ENCODE measurements around the gene PTER. TPM values are rescaled to one million over a fixed set of nuclear protein-coding genes. Genes with fewer than 3 reads are reported as not detected.

PTER gene
- total RNA-seq, 1 donor from 2014 or later, result 23.0 TPM

DNA sequence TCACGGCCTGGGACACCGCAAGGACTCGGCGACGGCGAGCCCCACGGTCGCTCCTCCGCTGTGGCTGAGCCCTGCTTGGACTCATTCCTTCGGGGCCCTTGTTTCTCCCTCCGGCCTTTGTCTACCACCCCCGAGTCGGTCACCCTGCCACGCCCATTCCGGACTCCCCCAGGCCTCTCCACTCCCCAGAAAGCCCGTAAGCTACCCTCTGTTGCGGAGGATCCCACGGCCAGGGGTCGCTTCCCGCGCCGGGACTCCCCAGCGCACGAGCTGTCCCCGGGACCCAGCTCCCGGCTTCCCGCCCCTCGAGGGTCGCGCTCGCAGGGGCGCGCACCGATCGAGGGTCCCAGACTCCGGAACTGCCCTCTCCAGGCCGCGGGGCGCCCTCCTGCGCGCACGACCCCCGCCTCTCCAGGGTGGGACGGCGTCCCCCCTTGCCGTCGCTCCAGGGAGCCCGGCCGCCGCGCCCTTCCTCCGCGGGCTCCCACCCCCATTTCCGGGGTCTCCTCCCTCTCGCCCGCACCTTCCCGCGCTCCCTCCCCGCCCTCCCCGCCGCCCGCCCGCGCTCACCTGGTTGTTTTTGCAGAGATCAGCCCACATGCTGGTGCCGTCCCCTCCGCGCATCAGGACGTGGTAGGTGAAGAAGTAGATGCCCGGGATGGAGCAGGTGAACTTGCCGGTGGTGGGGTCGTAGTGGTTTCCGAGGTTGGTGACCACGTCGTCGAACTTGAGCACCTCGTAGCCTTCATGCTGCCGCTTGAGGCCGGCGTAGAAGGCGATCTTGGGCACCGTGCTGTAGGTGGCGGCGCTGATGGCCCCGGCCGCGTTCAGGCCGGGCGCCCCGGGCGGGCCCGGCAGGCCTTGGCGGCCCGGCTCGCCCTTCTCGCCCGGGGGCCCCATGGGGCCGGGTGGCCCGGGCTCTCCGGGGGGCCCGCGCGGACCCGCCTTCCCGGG is 83.4 kb downstream of the PTER start:
- DNase-seq (ENCODE audit: missing footprints) (no peak), ATAC-seq (no peak)
- intact Hi-C loops (cut with DNase I), result no loop called here

DNA sequence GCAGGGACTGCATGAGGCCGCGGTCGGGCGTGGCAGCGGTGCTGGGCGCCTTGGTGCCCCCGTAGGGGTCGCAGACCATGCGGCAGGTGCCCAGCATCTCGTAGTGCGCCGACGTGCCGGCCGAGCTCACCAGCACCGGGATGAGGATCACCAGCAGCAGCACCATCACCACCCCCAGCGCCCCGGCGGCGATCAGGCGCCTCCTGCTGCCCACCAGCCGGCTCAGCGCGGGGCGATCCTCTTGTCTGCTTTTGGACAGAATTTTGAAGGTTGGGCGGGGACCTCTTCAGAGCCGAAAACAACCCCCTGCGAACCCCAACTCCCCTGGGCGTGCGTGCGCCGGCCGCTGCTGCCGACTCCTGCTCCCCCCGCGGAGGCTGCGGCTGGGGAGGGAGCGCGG is 84.1 kb downstream of the PTER start:
- ATAC-seq (no peak), DNase-seq (ENCODE audit: missing footprints) (no peak)
- intact Hi-C loops (cut with DNase I), result no loop called here

- DNase-seq (ENCODE audit: missing footprints), result no peak
- intact Hi-C loops (cut with DNase I), result no loop called here
Measured at GRCh38 chr10:16521311-16522016, 84.7 kb downstream of the PTER start, which contains the start of gene C1QL3. Gene C1QL3 (minus strand): TSS chr10:16521879. CDS start chr10:16521065, 814 bp downstream.

GRCh38 chr10:16527452-16527851 is 90.6 kb downstream of the PTER start:
- intact Hi-C loops (cut with DNase I), result no loop called here
- ATAC-seq (no peak), DNase-seq (ENCODE audit: missing footprints) (no peak)

More at GRCh38 chr10:16521311-16522016, 84.7 kb downstream of the PTER start, which contains the start of gene C1QL3:
- no peak for ATAC-seq

DNA sequence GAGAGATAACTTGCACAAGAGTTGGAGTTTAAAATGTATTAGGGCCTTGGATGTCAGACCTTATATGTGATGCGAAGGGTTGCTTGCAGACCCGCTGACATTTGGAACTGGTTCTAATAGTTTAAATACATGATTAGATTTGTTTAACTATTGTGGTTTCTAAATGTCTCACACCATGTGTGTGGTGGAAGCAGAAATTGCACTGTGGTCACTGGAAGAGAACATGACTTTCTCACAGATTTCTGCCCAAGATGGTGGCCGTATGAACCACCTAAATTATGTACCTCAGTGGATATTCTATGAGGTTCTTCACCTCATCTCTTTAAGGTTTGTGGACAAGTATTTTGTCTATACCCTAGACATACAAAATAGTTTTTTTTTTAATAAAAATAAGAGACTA is 93.0 kb downstream of the PTER start:
- intact Hi-C loops (cut with DNase I), result no loop called here
- ATAC-seq, result no peak
- no peak for DNase-seq (ENCODE audit: missing footprints)

DNA sequence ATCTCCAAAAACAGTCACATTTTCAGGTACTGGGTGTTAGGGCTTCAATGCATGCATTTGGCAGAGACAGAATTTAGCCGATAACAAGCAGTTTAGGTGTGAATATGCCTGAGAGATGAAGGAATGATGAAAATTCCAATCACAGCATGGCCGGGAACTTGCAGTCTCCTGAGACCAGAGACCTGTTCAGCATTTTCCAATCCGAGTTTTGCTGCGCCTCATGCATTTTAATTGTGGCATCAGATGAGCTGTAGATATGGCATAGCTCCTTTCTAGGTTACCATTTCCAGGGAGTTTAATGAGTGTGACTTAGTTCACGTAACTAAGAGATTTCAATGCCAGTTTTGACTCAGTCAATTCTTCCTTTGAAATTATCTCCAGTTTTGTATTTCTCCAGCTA is 99.3 kb downstream of the PTER start:
- ATAC-seq (no peak), DNase-seq (ENCODE audit: missing footprints) (no peak)
- intact Hi-C loops (cut with DNase I), result no loop called here

- intact Hi-C loops (cut with DNase I), result no loop called here
- no peak for DNase-seq (ENCODE audit: missing footprints)
- no peak for ATAC-seq
Measured at GRCh38 chr10:16544099-16544498, 107.3 kb downstream of the PTER start.

GRCh38 chr10:16544591-16544990 is 107.8 kb downstream of the PTER start:
- DNase-seq (ENCODE audit: missing footprints), result no peak
- intact Hi-C loops (cut with DNase I), result no loop called here
- no peak for ATAC-seq

- no peak for DNase-seq (ENCODE audit: missing footprints)
- ATAC-seq, result no peak
- intact Hi-C loops (cut with DNase I), result no loop called here
Measured at GRCh38 chr10:16545116-16545736, 108.4 kb downstream of the PTER start.

DNA sequence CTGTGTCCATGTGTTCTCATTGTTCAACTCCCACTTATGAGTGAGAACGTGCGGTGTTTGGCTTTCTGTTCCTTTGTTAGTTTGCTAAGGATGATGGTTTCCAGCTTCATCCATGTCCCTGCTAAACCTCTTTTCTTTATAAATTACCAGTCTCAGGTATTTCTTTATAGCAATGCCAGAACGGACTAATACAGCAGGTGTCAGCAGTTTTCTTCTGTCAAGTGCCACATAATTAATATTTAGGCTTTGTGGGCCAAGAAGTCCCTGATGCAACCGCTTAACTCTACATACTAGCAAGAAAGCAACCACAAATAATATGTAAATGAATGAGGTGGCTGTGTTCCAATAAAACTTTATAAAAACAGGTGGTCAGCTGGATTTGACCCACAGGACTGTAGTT is 111.2 kb downstream of the PTER start:
- no peak for DNase-seq (ENCODE audit: missing footprints)
- ATAC-seq, result no peak
- intact Hi-C loops (cut with DNase I), result no loop called here

GRCh38 chr10:16559236-16559773 is 122.5 kb downstream of the PTER start:
- intact Hi-C loops (cut with DNase I), result no loop called here
- ATAC-seq, result no peak

GRCh38 chr10:16562891-16563290 is 126.1 kb downstream of the PTER start:
- DNase-seq (ENCODE audit: missing footprints), result no peak
- ATAC-seq, result no peak
- intact Hi-C loops (cut with DNase I), result no loop called here

More at GRCh38 chr10:16559236-16559773, 122.5 kb downstream of the PTER start:
- DNase-seq (ENCODE audit: missing footprints), result no peak

Other genes with a start within 250 kb of the PTER start
- gene C1QL3, start 84.9 kb downstream of the PTER start, total RNA-seq, result not detected